Measurements from ENCODE around the gene AP1S3. TPM values are rescaled to one million over a fixed set of nuclear protein-coding genes. Genes with fewer than 3 reads are reported as not detected.

The AP1S3 gene
- total RNA-seq, 1 donor from 2014 or later: 14.3 TPM

- H3K27me3 ChIP-seq (ENCODE audit: insufficient read depth, low read length): no peaks in the 10 kb centered on the region
- H3K9ac ChIP-seq (ENCODE audit: low read length): no peak overlapping the region
- no peaks in the 10 kb centered on the region for H3K27me3 Mint-ChIP-seq (ENCODE audit: low read depth, unreplicated experiment)
- H3K36me3 ChIP-seq (ENCODE audit: insufficient read depth, low read length): peaks cover 6% of the 10 kb centered on the region
- H3K9me3 ChIP-seq (ENCODE audit: insufficient read depth, low read depth, low read length): no peaks in the 10 kb centered on the region
- no peak overlapping the region for H3K4me2 ChIP-seq (ENCODE audit: low read length)
- H3K36me3 Mint-ChIP-seq (ENCODE audit: low read depth, unreplicated experiment): peaks cover 15% of the 10 kb centered on the region
- no peak overlapping the region for H3K4me3 ChIP-seq (ENCODE audit: insufficient read depth, low read depth, low read length)
- no peaks in the 10 kb centered on the region for H3K9me3 Mint-ChIP-seq (ENCODE audit: unreplicated experiment)
- no peak overlapping the region for H3K27ac ChIP-seq (ENCODE audit: low read depth, low read length)
- H3K4me1 ChIP-seq (ENCODE audit: insufficient read depth, low read length): peaks cover 10% of the 10 kb centered on the region
- TF ChIP-seq CTCF (IDR thresholded peaks at IDR 0.05; ENCODE audit: insufficient read depth, low read depth, low read length) (no peak), EZH2 (IDR thresholded peaks at IDR 0.05; ENCODE audit: insufficient read depth, low read length) (no peak)
- DNase-seq (ENCODE audit: low read depth) (no peak), FAIRE-seq (no peak)
- H3K27ac Mint-ChIP-seq (ENCODE audit: unreplicated experiment): no peak overlapping the region
- H3K4me1 Mint-ChIP-seq (ENCODE audit: low read depth, unreplicated experiment): peaks cover 7% of the 10 kb centered on the region
- no peak overlapping the region for H2AFZ ChIP-seq (ENCODE audit: low read depth, low read length)
- no peaks in the 10 kb centered on the region for H3K79me2 ChIP-seq (ENCODE audit: insufficient read depth, low read length)
- H3K4me3 Mint-ChIP-seq (ENCODE audit: unreplicated experiment): no peak overlapping the region
- H4K20me1 ChIP-seq (ENCODE audit: insufficient read depth, low read length): no peaks in the 10 kb centered on the region
These were observed 18.0 kb upstream of the AP1S3 start for GRCh38 chr2:223855426-223855825.

- no peak for FAIRE-seq
These were observed 17.4 kb upstream of the AP1S3 start for GRCh38 chr2:223854741-223855140.

More at GRCh38 chr2:223854741-223855140, 17.4 kb upstream of the AP1S3 start:
- H3K79me2 ChIP-seq (ENCODE audit: insufficient read depth, low read length): no peaks in the 10 kb centered on the region
- Mint-ChIP-seq H3K27ac (ENCODE audit: unreplicated experiment) (no peak overlapping the region), H3K36me3 (ENCODE audit: low read depth, unreplicated experiment) (peaks cover 16% of the 10 kb centered on the region), H3K9me3 (ENCODE audit: unreplicated experiment) (peaks cover 3% of the 10 kb centered on the region), H3K4me1 (ENCODE audit: low read depth, unreplicated experiment) (peaks cover 7% of the 10 kb centered on the region), H3K27me3 (ENCODE audit: low read depth, unreplicated experiment) (no peaks in the 10 kb centered on the region), H3K4me3 (ENCODE audit: unreplicated experiment) (no peak overlapping the region)
- H3K4me3 ChIP-seq (ENCODE audit: insufficient read depth, low read depth, low read length): no peak overlapping the region
- H3K4me2 ChIP-seq (ENCODE audit: low read length): no peak overlapping the region
- H3K9me3 ChIP-seq (ENCODE audit: insufficient read depth, low read depth, low read length): no peaks in the 10 kb centered on the region
- no peak for DNase-seq (ENCODE audit: low read depth)
- no peak for TF ChIP-seq CTCF (IDR thresholded peaks at IDR 0.05; ENCODE audit: insufficient read depth, low read depth, low read length)
- no peak for TF ChIP-seq EZH2 (IDR thresholded peaks at IDR 0.05; ENCODE audit: insufficient read depth, low read length)
- H3K36me3 ChIP-seq (ENCODE audit: insufficient read depth, low read length): peaks cover 6% of the 10 kb centered on the region
- H3K4me1 ChIP-seq (ENCODE audit: insufficient read depth, low read length): peaks cover 10% of the 10 kb centered on the region
- H3K27me3 ChIP-seq (ENCODE audit: insufficient read depth, low read length): no peaks in the 10 kb centered on the region
- H3K27ac ChIP-seq (ENCODE audit: low read depth, low read length): no peak overlapping the region
- no peaks in the 10 kb centered on the region for H4K20me1 ChIP-seq (ENCODE audit: insufficient read depth, low read length)
- H2AFZ ChIP-seq (ENCODE audit: low read depth, low read length): no peak overlapping the region
- H3K9ac ChIP-seq (ENCODE audit: low read length): no peak overlapping the region

All from astrocyte (in vitro differentiated cells and primary cell).